GM10847 (cell line): ENCODE results near the gene RALGPS1.

Source experiments
- POLR2A ChIP-seq: IDR thresholded peaks from 2 replicates; pipeline ENCODE4 v1.6.1; 2011; ENCODE audit not compliant: insufficient read length; ENCODE audit errors: extremely low read depth

Gene RALGPS1

DNA sequence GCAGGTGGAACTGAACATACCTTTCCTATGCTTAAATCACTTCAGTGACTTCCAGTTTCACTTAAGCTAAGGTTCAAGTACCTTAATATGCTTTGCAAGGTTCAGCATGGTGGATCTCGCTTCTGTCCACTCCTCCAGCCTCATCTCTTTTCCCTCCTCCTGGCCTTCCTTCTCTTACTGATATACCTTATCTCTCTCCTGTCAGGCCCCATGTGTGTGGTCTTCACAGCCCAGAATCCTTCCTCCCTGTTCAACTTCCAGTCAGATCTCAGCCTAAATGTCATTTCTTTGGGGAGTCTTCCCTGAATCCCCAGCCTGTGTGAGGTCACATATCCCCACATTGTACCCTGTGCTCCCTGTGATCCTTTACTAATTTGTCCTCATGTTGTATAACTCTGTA, 120.1 kb downstream of the RALGPS1 start:
- no peak for TF ChIP-seq POLR2A

DNA sequence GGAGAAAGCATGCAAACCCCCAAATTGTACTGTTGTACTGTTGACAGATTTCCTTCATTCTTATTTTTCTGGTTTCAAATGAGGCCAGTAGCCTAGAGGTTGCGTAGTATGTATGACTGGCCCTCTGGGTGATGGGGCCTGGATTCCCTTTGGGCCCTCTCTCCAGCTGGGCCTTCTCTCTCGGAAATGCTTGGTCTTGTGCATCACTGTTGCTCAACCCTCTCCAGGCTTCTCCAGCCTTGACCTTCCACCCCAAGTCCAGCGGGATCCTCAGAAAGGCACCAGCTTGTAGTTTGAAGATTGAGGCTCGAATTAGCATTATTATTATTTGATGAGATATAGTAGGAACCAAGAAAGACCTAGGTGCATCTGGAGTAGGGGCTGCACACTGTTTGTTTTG, 120.8 kb downstream of the RALGPS1 start:
- no peak for TF ChIP-seq POLR2A

DNA sequence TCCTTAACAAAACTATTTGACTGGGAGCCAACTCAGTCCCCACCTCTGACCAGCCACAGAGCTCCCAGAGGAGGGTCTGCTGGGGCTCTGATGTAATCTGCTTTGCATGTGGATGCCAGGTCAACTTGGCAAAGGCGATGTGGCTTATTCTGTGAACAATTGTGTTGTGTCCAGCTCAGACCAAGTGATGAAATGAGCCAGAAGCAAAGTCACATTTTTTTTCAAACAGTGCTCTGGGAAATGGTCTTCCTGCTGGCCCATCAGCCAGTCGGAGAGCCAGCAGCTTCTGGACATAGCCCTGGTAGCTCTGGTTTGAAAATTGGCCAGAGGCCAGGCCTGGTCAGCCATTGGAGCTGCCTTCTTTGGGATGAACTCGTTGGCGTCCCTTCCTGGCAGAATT, 121.4 kb downstream of the RALGPS1 start:
- no peak for TF ChIP-seq POLR2A

DNA sequence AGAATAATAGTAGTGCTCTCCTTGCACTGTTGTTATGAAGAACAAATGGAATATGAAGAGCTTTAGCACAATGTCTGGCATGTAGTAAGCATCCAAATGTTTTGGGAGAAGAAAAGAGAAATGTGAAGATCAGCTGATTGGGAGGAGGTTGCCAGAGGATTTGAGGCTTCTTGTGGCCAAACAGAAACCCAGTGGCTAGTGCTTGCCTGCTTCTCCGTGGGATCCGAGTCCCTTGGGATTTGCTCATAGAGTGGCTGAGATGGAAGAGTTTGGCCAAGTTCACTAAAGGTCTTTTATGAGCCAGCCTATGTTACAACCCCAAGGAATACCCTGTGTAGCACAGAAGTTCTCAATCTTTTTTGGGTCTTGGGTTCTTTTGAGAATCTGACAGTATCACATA, 121.9 kb downstream of the RALGPS1 start:
- no peak for TF ChIP-seq POLR2A

DNA sequence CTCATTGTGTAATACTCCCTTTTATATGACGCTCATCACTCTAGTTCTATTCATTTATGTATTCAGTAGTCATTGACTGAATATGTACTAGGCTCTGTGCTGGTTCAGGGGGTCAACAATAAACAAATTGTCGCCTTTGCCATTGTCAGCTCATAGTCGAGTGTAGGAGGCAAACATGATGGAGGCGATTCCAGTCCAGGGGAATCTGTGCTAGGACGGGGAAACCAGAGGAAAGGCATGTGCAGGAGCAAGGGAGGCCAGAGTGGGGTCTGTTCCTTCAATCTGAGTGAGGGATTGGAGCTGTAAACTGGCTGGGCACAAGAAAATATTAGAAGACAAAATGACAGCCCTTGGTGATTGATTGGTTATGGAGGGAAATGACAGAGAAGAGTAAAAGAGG, 123.9 kb downstream of the RALGPS1 start:
- TF ChIP-seq POLR2A: no peak

DNA sequence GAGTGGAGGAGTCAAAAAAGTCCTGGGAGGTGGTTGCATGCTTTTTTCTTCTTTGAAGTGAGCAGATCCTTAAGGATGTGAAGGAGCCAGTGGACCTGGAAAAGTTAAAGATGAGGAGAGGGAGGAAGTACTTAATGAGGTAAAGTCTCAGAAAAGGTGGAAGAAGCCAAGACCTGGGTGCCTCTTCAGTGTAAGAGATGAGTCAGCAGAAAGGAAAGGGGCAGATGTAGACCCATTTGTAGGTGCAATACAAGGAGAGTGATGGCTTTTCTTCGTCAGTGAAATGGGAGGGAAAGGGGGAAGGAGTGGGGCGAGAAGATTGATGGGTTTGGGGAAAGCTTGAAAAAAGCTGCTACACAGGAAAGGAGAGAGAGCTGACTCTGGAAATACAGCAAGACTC, 124.9 kb downstream of the RALGPS1 start:
- TF ChIP-seq POLR2A: no peak

DNA sequence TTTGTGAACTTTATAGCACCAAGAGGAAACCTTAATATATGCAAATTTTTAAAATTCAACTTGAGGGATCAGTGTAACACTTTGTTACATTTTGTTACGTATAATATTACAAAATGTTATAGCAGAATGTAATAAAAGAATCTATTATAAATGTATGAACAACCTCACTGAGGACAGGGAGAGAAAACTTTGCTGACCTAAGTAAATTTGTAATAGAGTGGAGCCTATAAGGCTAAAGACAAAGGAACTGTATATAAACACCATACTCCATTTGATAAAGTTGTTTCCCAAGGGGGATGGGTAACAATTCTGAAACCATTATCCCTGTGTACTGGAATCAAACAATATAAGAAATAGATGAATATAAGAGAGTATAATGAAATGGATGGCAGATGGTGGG, 130.6 kb downstream of the RALGPS1 start:
- no peak for TF ChIP-seq POLR2A

DNA sequence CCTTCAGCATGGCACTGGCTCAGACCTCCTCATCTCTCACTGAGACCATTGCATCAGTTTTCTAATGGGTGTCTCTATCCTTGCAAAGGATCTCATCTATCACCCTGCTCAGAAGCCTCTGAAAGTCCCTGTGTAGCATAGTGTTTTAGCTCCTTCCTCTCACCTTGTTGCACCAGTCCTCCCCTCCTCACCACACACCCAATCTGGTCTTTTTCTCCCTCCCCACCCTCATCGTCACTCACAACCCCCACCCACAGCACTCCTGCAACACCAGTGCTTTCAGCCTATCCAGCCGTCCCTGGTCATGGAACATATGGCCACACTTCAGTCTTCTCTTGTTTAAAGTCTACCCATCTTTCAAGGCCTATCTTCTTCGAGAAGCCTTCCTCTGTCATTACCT, 133.4 kb downstream of the RALGPS1 start:
- no peak for TF ChIP-seq POLR2A

DNA sequence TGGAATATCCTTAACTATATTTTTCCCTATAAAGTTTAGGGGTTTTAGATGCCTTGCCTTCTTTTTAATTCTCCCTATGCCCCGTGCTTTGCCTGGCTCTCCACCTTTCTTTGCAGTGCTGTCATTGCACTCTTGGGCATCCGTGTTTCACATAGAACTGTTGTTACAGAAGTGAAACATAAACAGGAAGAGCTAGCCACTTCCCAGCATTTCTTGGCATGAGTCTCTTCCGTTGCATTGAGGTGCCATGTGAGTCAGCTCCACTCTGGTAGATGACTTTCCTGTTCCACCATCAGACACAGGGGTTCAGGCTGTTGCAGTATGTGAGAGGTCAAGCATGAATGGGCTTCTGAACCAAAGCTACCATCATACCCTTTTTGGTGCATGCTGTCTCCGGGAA, 134.5 kb downstream of the RALGPS1 start:
- TF ChIP-seq POLR2A: no peak

DNA sequence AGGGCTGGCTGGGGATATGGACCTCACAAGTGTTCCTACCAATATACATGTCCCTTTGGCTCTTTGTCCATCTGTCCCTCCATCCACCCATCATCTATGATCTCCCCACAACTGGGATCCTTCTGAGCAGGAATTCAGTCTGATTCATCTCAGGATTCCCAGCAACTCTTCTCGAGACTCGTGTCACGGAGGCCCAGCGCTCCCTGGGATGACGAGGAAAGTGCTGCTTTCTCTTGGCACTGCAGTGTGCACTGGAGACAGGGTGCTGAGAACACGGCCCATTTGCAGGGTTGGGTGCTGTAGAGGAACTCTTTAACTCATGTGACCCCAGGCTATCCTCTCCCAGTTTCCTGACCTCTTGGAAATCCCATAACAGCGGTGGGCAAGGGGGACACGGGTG, 135.0 kb downstream of the RALGPS1 start:
- TF ChIP-seq POLR2A: no peak

DNA sequence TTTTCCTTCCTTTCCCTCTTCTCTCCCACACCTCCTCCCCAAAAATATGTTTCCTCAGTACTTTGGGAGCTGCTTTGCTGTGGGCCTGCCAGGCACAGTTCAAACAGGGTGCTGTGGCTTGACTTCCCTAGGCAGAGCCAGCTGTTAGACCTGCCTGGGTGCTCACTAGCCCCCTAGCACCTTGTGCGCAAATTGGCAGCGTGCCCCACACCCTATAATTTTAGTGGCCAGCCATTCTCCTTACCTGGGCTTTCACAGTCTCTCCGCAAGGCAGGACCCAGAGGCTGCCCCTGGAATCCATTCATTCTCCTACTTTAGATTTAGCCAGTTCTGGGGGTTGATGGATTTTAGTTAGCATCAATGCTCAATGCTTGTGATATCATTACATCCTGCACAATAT, 135.6 kb downstream of the RALGPS1 start:
- no peak for TF ChIP-seq POLR2A

DNA sequence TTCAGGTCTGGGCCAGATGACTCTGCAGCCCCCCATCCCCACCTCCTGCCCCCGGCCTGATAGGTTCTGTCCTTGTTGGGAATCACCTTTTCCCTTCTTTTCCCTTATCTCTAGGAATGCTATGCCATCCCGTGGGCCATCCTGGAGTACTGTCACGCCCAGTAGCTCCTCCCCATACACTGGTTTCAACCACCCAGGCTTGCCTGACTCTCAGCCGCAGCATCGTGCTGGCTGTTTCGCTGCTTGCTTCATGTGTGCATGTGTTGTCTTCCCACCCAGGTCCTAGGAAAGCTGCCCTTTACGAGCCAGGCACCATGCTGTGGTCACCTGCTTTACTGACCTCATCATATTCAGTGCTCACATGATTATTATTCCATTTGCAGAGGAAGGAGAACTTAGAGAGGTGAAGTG, 136.0 kb downstream of the RALGPS1 start:
- TF ChIP-seq POLR2A: no peak

DNA sequence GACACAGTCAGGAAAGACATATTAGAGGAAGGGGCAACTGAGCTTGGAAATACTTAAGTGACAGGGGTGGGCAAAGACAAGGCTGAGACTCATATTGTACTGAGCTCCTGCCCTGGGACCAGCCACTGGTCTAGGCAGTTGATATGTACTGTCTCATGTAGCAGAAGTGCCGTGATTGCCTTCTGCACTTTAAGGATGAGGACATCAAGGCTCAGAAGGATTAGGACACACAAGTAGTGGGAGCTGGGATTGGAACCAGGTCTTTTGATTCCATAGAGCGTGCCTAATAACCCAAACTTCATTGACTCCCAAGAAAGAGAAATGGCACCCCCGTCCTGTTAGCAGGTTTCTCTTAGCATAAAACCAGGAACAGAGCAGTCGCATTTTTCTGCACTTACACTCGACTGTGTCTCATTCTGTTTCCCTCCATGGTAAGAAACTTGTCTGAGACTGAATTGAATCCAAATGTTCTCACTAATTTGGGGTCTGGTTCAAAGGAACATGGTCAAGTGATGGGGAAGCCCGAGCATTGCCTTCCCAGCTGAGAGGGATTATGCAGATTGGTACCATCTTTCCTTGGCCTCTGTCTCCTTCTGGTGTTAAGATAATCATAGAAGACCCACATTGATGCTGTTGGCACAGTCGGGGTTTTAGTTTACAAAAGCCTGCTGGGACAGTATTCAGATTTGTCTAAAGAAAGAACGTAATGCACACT, 137.5 kb downstream of the RALGPS1 start:
- TF ChIP-seq POLR2A: no peak

DNA sequence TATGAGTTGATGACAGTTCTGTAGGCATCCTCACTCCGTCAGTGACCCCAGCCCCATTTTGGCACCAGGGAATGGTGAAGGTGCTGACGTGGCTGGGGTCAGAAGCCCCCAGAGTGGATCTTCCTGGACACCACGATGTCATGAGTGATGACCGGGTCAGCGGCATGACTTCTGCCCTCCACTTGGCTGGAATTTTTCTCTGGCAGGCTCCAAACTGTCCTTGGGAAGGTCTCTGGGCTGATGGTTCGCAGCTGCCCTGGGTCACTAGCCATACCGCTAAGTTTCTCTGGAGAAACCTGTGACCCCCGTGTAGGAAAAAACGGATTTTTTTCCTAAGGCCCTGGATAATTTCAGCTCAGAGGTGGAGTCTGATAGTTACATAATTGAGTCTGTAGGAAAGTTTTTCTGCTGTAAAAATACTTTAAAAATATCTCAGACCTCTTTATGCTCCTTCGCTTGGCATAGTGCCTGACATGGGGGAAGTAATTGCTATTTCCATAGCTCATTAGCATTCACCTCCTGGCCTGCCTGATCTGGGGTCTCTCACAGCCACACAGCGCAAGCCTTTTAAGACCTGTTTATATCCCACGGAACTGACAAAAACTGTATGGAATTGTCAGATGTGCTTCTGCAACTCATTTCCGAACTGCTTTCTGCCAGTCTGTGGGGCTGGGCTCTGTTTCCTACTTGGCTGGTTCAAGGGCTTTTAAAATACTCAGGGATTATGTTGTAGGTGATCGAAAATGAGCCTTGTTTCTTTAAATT, 138.7 kb downstream of the RALGPS1 start:
- TF ChIP-seq POLR2A: no peak

DNA sequence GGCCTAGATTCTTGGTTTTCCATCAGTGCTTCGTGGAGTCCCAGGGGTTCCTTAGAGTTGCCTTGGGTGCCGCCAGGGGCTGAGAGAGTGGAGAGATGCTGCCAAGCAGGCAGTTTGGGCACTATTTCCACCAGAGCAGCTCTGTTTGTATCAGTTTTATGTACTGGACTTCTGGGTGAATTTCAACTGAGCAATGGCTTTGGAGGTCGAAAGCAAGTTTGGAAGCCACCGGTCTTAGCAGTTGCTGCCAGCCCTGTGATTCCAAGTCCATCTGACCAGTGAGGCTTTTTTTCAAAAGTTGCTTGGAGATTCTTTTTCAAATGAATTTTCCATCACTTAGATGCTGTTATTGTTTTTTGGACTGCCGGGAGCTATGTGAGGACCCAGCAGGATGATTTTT, 139.4 kb downstream of the RALGPS1 start:
- TF ChIP-seq POLR2A: no peak

DNA sequence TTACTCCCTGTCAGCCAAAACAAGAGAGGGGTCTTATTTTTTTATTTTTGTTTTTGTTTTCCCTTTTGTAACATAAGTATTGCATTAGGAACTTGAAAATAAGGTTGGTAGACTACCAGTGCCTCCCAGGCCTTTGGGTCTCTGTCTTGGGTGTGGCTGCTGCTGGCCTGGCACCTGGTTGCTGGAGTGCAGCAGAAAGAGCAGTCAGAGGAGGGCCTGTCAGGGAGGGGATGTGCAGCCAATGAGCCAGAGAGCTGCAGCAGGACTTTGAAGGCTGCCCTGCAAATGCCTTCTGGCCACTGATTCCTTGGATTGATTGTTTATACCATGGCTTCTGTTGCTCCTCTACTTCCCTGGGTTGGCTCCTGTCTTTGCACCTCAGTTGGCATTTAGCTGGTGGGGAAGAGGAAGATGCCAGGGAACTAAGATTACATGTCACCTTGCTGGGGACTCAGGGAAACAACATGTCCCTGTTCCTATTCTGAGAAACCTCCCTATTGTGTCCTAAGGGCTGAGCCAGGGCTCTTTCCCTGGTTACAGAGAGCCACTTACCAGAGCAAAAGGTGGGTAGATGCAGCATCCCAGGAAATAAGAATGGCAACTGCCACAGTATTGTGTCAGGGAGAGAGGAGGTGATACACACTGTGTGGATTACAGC, 141.3 kb downstream of the RALGPS1 start:
- no peak for TF ChIP-seq POLR2A
